Measurements from ENCODE around the gene ISCA1.

The ISCA1 gene

GRCh38 chr9:86301686-86302085 is 19.3 kb upstream of the ISCA1 start:
- Histone ChIP-seq H3K4me1 (ENCODE audit: control insufficient read depth, insufficient read depth, low read length) (peaks cover 2% of the 10 kb centered on the region; the same call in 1 of the 2 replicates), H3K9me3 (ENCODE audit: control insufficient read depth, insufficient read depth, low read depth, low read length) (no peaks in the 10 kb centered on the region), H3K36me3 (ENCODE audit: control insufficient read depth in 2 of 2, insufficient read depth in 1 of 2, low read length in 2 of 2) (peaks cover 14 to 68% of the 10 kb centered on the region in 2 experiments), H3K27ac (ENCODE audit: extremely low read depth, low read depth, low read length) (no peak overlapping the region), H3K4me3 (ENCODE audit: low read depth, low read length) (no peak overlapping the region)
- ChIA-PET CTCF (interaction anchor here (1.1 kb wide), 1 partner anchor 100 kb away, joined by 5 read pairs; no protein-coding TSS in a partner anchor), POLR2A (no interaction called here)
- TF ChIP-seq, protein P1, sequence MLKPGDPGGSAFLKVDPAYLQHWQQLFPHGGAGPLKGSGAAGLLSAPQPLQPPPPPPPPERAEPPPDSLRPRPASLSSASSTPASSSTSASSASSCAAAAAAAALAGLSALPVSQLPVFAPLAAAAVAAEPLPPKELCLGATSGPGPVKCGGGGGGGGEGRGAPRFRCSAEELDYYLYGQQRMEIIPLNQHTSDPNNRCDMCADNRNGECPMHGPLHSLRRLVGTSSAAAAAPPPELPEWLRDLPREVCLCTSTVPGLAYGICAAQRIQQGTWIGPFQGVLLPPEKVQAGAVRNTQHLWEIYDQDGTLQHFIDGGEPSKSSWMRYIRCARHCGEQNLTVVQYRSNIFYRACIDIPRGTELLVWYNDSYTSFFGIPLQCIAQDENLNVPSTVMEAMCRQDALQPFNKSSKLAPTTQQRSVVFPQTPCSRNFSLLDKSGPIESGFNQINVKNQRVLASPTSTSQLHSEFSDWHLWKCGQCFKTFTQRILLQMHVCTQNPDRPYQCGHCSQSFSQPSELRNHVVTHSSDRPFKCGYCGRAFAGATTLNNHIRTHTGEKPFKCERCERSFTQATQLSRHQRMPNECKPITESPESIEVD (tag by site-specific recombination; IDR thresholded peaks at IDR 0.05), result peak; percentile 40; the same call in 1 of the 2 replicates
- no peak for TF ChIP-seq SP2 (tag by site-specific recombination; IDR thresholded peaks at IDR 0.05)
- TF ChIP-seq ZNF362 (tag by site-specific recombination; IDR thresholded peaks at IDR 0.05), result no peak
- no peak for TF ChIP-seq ZNF169 (tag by site-specific recombination; IDR thresholded peaks at IDR 0.05)
- no peak for TF ChIP-seq ZNF335 (tag by site-specific recombination; conservative IDR thresholded peaks at IDR 0.05)
- no peak for TF ChIP-seq ZNF121 (tag by site-specific recombination; IDR thresholded peaks at IDR 0.05)

DNA sequence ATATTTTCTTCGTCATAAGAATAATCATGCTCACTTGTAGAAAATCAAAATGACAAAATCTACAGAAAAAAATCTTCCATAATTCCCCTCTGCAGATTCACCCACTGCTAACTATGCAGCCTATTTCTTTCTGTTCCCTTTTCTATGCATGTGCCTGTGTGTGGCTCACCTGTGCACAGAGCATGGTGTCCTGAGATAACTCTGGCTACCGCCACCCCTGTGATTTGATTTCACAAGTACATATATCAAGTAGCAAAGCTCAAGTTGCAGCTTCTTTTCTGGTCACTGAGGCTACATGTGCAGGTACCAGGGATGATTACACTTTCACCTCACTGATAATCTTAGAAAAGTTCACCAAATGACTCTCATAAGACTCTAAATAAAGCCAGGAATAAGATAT is 18.4 kb upstream of the ISCA1 start:
- no peak overlapping the region for H3K27ac ChIP-seq (ENCODE audit: extremely low read depth, low read depth, low read length)
- TF ChIP-seq ZSCAN30 (tag by site-specific recombination; IDR thresholded peaks at IDR 0.05), result no peak
- no peak for TF ChIP-seq ZNF133 (tag by site-specific recombination; IDR thresholded peaks at IDR 0.05)
- TF ChIP-seq ZNF423 (tag by site-specific recombination; IDR thresholded peaks at IDR 0.05), result no peak
- no peak for TF ChIP-seq ZNF664 (tag by site-specific recombination; IDR thresholded peaks at IDR 0.05)
- no peak for TF ChIP-seq ZNF501 (tag by site-specific recombination; IDR thresholded peaks at IDR 0.05)
- no peak for TF ChIP-seq ZNF37A (tag by site-specific recombination; IDR thresholded peaks at IDR 0.05)
- no peak for TF ChIP-seq HIC1 (tag by site-specific recombination; IDR thresholded peaks at IDR 0.05)
- no peak for TF ChIP-seq TSHZ1 (tag by site-specific recombination; IDR thresholded peaks at IDR 0.05; ENCODE audit: borderline replicate concordance)
- no peak for TF ChIP-seq ZNF146 (tag by site-specific recombination; IDR thresholded peaks at IDR 0.05)
- no peak for TF ChIP-seq ZNF335 (tag by site-specific recombination; conservative IDR thresholded peaks at IDR 0.05)
- TF ChIP-seq, protein P2, sequence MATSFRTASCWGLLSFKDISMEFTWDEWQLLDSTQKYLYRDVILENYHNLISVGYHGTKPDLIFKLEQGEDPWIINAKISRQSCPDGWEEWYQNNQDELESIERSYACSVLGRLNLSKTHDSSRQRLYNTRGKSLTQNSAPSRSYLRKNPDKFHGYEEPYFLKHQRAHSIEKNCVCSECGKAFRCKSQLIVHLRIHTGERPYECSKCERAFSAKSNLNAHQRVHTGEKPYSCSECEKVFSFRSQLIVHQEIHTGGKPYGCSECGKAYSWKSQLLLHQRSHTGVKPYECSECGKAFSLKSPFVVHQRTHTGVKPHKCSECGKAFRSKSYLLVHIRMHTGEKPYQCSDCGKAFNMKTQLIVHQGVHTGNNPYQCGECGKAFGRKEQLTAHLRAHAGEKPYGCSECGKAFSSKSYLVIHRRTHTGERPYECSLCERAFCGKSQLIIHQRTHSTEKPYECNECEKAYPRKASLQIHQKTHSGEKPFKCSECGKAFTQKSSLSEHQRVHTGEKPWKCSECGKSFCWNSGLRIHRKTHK (tag by site-specific recombination; IDR thresholded peaks at IDR 0.05), result no peak
- TF ChIP-seq YY2 (tag by site-specific recombination; IDR thresholded peaks at IDR 0.05), result no peak
- TF ChIP-seq ZNF621 (tag by site-specific recombination; IDR thresholded peaks at IDR 0.05), result no peak
- TF ChIP-seq HOXA7 (CRISPR knock-in tag; IDR thresholded peaks at IDR 0.05; ENCODE audit: borderline replicate concordance), result no peak
- TF ChIP-seq SCRT2 (tag by site-specific recombination; IDR thresholded peaks at IDR 0.05), result no peak
- TF ChIP-seq ZNF639 (tag by site-specific recombination; IDR thresholded peaks at IDR 0.05), result no peak
- TF ChIP-seq GLIS2 (tag by site-specific recombination; IDR thresholded peaks at IDR 0.05), result no peak
- TF ChIP-seq KLF9 (tag by site-specific recombination; IDR thresholded peaks at IDR 0.05; ENCODE audit: low read depth), result no peak
- no peaks in the 10 kb centered on the region for H3K9me3 ChIP-seq (ENCODE audit: control insufficient read depth, insufficient read depth, low read depth, low read length)
- ChIA-PET CTCF (no interaction called here), POLR2A (no interaction called here)
- H3K4me3 ChIP-seq (ENCODE audit: low read depth, low read length), result no peak overlapping the region
- peaks cover 10 to 67% of the 10 kb centered on the region in 2 experiments for H3K36me3 ChIP-seq (ENCODE audit: control insufficient read depth in 2 of 2, insufficient read depth in 1 of 2, low read length in 2 of 2)
- peaks cover 2% of the 10 kb centered on the region; the same call in 1 of the 2 replicates for H3K4me1 ChIP-seq (ENCODE audit: control insufficient read depth, insufficient read depth, low read length)
